Inferior parietal cortex (tissue), 1 donor: Measurements from ENCODE around the gene NFIA.

Experiments
- DNase-seq: peaks from one replicate; pipeline ENCODE4 v3.0.0-alpha.2; 2016; ENCODE audit errors: extremely low spot score

Gene NFIA

DNA sequence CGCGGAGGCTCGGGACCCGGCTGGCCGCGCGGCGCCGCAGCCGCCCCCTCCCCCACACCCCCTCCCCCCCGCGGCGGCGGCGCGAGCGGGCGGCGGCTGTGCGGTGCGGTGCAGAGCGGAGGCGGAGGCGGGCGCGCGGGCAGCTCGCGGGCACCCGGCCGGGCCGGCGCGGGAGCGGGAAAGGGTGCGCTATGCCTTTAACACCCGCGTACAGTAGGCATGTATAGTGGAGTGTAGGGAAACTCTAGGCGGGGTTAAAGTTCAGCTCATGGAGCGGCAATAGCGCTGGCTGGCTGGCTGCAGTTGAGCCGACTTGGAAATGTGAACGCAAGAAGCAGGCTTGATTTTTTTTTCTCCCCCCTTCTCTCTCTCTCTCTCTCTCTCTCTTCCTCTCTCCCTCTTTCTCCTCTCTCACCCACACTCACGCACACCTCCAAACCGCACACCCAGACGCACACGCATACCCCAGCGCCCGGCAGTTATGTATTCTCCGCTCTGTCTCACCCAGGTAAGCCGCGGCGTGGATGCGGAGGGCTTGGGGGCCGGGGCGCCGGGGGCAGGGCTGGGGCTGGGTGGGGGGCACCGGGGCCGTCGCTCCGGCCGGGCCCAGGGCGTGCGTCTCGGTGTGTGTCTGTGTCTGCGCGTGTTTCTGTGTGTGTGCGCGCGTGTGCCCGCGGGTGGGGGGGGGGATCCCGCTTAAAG lies at the start of gene NFIA:
TSS of gene NFIA (plus strand) at position 251 of the 702 bp plus-strand sequence.
- DNase-seq, result peak; percentile 59

- DNase-seq, result no peak
Observed at GRCh38 chr1:61035880-61036279, 46.5 kb upstream of the NFIA start.

DNA sequence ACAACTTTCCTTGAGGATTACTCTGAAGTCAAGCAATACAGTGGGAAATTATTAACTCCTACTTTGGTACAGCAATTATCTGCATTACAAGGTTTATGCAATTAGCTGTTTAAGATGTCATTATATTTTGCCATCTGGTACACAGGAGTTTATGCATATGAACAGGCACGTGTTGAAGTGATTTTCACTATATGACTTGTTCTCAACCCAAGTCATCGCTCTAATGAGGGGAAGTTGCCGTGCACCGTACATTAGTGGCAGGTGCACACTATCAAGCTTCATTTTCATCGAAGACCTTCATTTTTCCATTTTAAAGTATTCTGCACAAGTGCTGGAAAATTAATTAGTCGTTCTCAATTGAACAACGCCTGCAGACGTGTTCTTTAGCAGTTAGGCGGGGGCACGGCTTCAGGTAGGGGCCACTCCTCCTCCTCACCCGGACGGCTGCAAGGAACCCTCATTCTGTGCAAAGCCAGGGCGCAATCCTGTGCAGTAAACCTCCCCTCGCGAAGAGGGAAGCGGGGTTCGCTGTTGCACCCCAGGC lies 39.8 kb upstream of the NFIA start:
- no peak for DNase-seq

DNA sequence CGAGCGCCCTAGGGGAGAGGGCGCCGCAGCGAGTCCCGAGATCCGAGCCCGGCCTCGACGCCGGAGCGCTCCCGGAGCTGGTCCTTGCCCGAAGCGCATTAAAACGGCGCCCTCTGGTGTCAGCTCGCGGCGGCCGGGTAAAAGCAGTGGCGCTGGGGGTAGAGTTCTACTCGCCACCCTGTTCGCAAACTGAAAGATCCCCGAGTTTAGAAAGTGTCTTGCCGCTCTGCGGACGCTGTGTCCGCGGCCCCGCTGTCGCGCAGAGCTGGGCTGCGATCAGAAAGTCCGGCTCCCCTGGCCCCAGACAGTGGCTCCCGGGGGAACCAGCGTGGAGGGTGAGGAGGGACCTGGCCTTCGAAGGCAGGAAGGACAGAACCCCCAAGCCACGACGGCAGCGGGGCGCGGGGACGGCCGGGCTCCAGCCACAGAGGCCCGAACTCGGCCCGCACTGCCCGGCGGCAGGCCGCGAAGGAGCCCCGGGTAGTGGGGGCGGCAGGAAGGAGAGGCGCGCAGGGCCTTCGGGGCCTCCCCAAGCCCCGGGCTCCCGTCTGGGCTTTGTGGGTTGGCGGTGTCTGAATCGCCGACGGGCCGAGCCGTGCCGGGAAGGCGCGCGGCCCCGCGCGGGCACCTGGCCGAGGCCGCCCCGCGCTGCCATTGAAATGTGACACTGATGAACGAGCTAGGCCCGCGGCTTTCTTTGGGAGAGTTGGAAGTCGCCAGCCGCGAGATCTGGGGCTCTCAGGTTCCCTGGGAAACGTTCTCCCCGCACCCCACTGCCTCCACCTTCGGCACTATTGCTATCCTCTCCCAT lies 39.1 kb upstream of the NFIA start:
- peak; percentile 77 for DNase-seq

DNA sequence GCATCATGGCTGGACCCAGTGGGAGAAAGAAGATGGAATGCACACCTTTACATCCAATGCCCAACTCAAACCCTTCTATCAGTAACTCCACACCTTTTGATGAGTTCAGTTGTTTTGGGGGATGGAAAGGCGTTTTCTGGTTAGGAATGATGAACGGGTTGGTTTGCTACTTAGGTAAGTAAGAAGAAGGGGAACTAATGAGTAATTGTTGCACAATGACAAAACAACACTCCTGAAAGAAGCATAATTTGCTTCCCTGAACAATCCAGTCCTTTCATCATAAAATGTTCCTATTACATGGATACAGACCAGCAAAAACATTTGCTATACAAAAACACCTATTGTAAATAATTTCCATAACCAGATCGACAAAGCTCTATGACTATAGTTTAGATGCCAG lies 35.9 kb upstream of the NFIA start:
- no peak for DNase-seq

- DNase-seq, result no peak
Observed at GRCh38 chr1:61047061-61047460, 35.3 kb upstream of the NFIA start.

- peak; percentile 98 for DNase-seq
Observed at GRCh38 chr1:61049850-61050540, 32.4 kb upstream of the NFIA start.

- peak; percentile 32 for DNase-seq
Observed at GRCh38 chr1:61050541-61051442, 31.6 kb upstream of the NFIA start.

DNA sequence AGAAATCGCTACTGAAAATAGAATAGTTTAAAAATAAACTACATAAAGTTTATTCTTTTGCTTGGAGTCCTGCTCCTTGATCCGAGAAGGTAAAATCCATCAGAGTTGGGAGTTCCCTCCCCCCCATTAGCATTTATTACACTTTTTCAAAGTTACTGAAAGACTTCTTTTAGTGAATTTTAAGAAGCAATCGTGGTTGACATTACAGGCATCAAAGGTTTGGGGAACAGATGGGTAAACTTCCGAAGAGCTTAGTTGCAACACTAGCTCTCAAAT lies 31.0 kb upstream of the NFIA start:
- DNase-seq, result no peak

GRCh38 chr1:61051719-61052394 lies 30.5 kb upstream of the NFIA start:
- peak; percentile 25 for DNase-seq

- DNase-seq, result peak; percentile 29
Observed at GRCh38 chr1:61052395-61053225, 29.8 kb upstream of the NFIA start.

GRCh38 chr1:61053226-61053711 lies 29.1 kb upstream of the NFIA start:
- peak; percentile 25 for DNase-seq

DNA sequence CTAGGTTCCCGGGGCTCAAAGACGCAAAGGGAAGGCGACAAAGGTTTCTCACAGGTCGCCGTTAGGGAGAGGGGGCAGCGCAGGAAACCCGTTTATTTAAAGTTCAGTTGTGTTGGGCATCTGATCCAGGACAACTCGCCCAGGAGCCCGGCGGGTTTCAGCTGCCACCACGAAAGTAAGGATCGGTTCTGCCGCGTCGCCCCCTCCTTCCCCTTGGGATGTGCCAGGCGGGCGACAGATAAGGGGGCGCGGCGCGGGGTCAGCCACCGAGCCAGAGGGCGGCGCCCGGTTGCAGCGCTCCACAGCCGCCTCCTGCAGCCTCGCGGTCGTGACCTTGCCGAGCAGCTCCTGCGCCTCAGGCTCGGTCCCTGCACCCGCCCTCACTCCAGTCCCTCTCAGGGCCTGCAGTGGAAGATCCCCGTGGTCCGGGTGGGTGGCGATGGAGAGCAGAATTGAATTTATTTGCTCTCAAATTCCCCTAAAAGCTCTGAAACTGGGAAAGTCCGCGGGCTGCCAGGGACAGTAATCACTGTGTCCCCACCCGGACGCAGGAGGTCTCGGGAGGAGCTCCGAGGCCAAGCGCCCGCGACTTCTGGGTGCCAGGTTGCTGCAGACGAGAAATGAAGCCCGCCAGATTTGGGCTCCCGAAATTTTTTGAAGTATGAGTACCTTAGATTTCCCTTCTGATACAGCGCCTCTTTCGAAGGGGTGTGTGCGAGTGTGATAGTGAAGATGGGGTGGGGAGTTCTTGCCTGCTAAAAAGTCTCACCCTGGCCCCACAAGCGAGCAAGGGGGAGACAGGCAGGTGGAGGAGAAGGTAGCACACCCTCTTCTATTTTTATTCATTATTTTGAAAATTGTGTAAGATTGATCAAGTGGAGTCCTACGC lies 28.4 kb upstream of the NFIA start:
- peak; percentile 13 for DNase-seq

DNA sequence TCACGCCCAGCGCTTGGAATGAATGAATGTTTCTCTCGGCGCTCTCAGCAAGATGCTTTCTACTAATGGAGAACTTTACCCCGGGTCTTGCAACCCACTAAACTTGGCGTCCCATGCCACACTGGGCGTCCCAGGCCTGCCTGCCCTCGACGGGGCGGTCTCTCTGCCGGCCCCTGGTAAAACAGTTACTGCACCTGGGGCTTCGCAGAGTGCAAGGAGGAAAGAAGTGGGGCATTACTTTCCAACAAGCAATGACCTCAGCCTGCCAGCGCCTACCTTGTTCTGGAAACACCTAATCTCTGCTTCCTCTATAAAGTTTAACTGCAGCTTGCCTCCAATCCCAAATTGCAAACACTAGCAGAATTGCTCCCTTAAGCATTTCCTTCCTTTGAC lies 27.8 kb upstream of the NFIA start:
- DNase-seq, result no peak

DNA sequence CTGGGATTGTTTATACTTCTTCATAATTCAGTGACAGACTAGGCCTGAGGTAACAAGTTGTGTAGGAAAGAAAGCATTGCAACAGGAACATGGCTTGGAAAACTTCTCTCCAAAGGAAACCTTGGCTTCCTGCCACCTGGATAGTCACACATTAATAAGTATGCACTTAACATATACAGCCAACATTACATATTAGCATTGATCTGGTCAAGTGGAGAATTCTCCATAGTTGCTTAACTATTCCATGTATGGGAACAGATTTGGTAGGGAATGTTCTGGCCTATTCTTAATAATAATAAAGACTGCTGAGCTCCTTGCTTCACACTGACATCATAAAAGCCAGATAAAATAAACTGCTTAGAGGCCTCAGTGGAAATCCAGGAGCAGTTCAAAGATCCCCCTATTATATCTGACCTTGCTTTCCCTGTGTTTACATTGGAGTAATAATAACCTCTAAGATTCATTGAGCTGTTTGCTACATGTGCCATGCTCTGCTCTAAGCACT lies 27.2 kb upstream of the NFIA start:
- peak; percentile 15 for DNase-seq

DNA sequence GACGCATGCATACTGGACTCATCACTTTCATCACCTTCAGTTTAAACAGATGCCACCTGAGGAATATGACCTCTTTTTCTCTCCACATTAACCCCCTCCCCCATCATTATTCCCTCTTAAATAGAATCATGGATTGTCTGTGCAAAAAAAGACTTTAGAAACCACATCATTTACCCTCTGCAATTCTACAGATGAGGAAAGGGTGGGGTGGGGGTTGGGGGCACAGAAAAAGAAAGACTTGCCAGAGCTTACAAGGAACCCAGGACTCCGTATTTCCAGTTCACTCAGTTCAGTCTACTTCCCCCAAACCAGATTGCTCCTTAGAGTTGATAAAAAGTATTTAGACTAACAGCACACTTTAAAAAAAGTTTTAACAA lies 26.2 kb upstream of the NFIA start:
- DNase-seq, result no peak

DNA sequence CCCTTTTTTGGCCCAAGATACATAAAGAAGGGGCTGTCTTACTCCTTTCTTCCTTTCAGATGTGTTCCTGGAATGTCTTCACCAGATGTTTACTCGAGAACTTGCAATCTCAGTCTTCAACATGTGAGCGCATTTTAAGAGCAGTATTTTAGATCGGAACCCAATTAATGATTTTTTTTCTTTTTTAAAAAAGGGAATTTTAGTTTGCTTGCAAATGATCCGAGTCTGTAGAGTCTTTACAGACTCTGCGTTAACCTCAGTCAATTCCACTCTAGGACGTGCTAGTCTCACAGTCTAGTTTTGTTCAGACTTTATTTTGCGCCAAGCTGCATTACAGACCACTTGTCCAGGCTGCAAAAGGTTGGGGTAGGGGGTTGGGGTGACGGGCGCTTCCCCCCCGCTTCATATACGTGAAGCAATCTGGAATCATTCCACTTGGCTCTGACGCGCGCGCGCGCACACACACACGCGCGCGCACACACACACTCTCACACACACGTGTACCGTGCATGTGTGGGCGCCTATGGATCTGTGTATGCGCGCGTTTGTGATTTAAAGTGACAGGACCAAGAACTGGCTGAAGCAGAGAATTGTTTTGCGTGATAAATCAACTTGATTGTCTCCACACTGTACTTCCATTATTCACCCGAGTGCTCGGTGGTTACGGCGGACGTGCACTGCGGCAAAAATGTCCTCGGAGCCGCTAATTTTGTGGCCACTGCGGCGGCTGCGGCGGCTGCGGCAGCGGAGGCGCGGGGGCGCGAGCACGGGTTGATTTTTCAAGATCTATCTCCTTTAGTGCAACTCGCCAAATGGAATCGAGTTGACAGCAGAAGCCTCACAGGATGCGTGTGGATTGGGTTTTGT lies 25.6 kb upstream of the NFIA start:
- peak; percentile 79 for DNase-seq
